Measurements from ENCODE around the gene RPTOR.

- TF ChIP-seq ESRRG (CRISPR knock-in tag; IDR thresholded peaks at IDR 0.05) (no peak), ZFP3 (CRISPR knock-in tag; IDR thresholded peaks at IDR 0.05) (no peak), RARB (CRISPR knock-in tag; IDR thresholded peaks at IDR 0.05) (no peak), POU6F1 (CRISPR knock-in tag; IDR thresholded peaks at IDR 0.05; ENCODE audit: borderline replicate concordance, low read depth) (no peak), CSRNP3 (CRISPR knock-in tag; IDR thresholded peaks at IDR 0.05) (no peak), ZFP30 (CRISPR knock-in tag; IDR thresholded peaks at IDR 0.05) (no peak), GLIS3 (CRISPR knock-in tag; IDR thresholded peaks at IDR 0.05) (no peak), TOX (CRISPR knock-in tag; IDR thresholded peaks at IDR 0.05; ENCODE audit: borderline replicate concordance) (no peak)
- TF ChIP-seq, protein P1, sequence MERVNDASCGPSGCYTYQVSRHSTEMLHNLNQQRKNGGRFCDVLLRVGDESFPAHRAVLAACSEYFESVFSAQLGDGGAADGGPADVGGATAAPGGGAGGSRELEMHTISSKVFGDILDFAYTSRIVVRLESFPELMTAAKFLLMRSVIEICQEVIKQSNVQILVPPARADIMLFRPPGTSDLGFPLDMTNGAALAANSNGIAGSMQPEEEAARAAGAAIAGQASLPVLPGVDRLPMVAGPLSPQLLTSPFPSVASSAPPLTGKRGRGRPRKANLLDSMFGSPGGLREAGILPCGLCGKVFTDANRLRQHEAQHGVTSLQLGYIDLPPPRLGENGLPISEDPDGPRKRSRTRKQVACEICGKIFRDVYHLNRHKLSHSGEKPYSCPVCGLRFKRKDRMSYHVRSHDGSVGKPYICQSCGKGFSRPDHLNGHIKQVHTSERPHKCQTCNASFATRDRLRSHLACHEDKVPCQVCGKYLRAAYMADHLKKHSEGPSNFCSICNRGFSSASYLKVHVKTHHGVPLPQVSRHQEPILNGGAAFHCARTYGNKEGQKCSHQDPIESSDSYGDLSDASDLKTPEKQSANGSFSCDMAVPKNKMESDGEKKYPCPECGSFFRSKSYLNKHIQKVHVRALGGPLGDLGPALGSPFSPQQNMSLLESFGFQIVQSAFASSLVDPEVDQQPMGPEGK (CRISPR knock-in tag; IDR thresholded peaks at IDR 0.05; ENCODE audit: borderline replicate concordance): no peak
These were observed 215.9 kb downstream of the RPTOR start for GRCh38 chr17:80760511-80760911.

Measured in SK-N-SH treated with all-trans-retinoic acid at 6 μM for 48 hours (cell line).